NCI-H526 (cell line): ENCODE data around the gene STMP1.

Experiments
- DNase-seq, 2 experiments: peaks; one replicate each; lab custom pipeline; 2025; lab: John Stamatoyannopoulos, UW

STMP1 gene

GRCh38 chr7:135719688-135720087 is 57.4 kb downstream of the STMP1 start:
- DNase-seq: no peak

GRCh38 chr7:135721198-135721820 is 59.0 kb downstream of the STMP1 start:
- no peak for DNase-seq

GRCh38 chr7:135723411-135723810 is 61.1 kb downstream of the STMP1 start:
- DNase-seq: no peak
